ENCODE data around the gene PLCB1.

Gene PLCB1

DNA sequence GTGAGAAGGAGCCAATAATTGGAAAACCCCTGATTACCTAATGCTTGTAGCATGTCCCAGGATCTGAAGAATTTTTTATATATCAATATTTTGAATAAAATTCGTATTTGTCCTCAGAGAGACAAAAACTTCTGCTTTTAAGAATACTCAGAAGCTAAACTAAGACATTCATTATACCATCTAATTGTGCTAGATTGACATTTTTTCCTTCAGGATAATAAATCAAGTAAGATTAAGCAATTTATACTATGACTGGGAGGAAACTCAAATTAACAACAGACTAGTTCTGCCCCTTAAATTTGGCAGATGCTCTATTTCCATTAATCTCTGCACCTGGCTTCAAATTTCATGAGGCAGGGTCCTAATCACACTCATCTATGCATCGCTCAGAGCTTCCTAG is 291.4 kb downstream of the PLCB1 start:
- TF ChIP-seq CTCF (IDR thresholded peaks at IDR 0.05): no peak

- no peak for TF ChIP-seq CTCF (IDR thresholded peaks at IDR 0.05)
Observed at GRCh38 chr20:8424010-8424409, 291.9 kb downstream of the PLCB1 start.

DNA sequence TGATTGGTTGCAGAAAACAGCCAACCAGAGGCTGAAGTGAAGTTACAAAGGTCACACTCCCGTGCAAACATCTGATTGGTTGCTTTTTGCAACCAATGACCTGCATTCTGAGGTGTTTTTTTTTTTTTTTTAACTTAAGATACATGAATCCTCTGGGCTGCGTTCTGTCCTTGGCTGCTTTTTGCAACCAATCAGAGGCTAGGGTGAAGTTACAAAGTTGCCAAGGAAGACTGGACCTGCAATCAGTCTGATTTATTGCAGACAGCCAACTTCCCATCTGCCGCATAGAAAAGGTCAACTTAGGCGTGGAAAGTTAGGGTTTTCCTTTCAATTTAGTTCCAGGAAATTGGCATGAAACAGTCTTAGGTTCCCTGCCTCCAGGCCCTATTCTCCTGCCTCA is 292.9 kb downstream of the PLCB1 start:
- no peak for TF ChIP-seq CTCF (IDR thresholded peaks at IDR 0.05)

DNA sequence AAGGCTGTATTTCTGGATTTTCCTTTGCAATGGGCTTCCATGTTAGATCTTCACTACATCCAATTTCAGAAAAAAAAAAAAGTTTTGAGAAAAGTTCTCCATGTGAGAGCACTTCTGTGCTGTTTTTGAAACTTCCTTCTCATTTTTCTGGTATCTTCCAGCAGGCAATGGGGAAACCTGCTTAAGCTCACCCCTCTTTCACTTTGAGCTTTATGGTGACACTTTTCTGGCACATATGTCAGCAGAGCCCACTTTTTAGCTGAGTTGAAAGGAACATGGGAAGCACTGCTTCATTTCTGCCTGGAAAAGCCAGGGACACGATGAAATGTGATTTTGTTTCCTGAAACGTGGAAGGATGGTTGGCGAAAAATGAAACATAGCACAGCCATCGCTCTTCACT is 293.7 kb downstream of the PLCB1 start:
- TF ChIP-seq CTCF (IDR thresholded peaks at IDR 0.05): no peak

GRCh38 chr20:8427419-8428040 is 295.5 kb downstream of the PLCB1 start:
- TF ChIP-seq CTCF (IDR thresholded peaks at IDR 0.05): no peak

- no peak for TF ChIP-seq CTCF (IDR thresholded peaks at IDR 0.05)
Observed at GRCh38 chr20:8428988-8429387, 296.9 kb downstream of the PLCB1 start.

DNA sequence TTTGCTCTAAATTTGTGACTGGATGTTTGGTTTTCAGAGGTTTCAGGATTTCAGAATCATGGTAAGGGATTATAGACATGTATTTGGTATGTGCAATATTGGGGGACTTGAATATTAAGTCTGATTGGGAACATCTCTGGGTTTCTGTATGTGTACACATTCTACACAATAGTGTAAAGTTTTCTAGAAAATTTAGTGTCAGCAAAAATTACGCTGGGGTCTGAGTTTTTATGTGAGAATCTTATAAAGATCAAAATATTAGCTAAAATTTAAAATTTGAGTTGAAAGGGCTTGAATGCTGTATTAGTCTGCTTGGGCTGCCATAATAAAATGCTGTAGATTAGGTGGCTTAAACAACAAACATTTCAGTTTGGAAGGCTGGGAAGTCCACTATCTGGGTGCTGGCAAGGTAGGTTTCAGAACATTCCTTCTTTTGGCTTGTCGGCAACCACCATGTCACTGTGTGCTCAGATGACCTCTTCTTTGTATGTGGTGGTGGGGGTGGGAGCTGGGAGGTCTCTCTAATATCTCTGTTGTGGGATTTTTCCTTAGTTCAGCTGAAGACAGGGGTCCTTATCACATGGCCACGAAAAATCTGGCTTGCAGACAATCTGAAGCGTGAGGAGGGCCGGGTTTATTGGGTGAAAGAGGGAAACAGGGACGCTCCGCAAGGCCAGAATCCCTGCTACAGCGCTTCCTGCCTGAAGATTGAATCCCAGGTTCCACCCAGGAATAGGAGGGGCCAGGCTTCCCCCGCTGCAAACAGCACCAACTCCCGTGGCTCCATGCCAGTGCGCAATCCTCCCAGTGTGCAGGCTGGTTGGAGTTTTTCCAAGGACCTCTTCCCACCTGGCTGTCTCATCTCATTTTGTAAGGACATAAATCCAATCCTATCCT is 299.7 kb downstream of the PLCB1 start:
- TF ChIP-seq CTCF (IDR thresholded peaks at IDR 0.05): no peak

Measured in LNCAP (cell line).